NK-92 (cell line): Measurements from ENCODE around the gene NRF1.

ENCODE experiments used
- DNase-seq: peaks from one replicate; lab custom pipeline; 2025; ENCODE audit not compliant: unreplicated experiment; lab: John Stamatoyannopoulos, UW

The NRF1 gene

DNA sequence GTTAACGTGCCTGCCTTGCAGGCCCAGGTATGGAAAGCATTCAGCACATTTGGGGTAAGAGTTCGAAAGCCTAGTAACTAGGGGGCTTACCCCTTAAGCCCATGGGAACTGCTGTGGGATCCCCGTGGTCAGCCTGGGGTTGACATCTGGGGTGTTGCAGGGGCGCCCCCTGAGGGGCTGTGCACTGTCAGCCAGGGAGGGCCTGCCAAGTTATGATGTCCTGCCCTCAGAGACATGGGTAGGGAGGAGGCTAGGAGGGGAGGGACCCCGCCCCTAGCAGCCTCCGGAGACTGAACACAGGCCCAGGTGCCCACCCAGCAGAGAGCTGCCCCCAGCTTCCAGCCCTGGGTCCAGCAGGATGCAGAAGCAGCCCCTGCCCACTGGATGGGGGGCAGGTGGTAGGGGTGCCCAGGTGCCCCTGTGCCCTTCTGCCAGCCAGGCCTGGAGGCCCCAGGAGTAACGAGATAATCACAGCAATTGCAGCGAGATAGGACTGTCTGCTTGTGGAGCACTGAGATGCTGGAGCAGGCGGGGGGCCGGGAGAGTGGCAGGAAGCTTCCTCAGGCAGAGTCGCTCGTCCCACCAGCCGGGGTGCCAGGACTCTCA lies 187.9 kb downstream of the NRF1 start:
- no peak for DNase-seq

- DNase-seq: no peak
These were observed 189.4 kb downstream of the NRF1 start for GRCh38 chr7:129800901-129801300.

DNA sequence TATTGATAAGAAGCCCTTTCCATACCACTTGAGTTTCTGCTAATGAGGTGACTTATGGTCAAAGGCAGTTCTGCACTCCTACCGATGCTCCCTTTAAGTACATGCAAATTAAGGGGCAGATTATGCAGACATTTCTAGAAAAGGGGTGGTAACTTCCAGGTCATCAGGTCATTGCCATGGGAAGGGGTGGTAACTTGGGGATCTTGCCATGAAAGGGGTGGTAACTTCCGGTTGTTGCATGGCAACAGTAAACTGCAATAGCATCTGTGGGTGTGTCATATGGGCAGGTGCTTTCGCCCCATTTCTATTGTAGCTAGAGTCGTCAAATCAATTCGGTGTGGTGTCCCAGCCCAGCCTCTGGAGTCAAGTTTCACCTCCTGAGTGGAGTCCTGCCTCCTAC lies 190.4 kb downstream of the NRF1 start:
- DNase-seq: no peak

DNA sequence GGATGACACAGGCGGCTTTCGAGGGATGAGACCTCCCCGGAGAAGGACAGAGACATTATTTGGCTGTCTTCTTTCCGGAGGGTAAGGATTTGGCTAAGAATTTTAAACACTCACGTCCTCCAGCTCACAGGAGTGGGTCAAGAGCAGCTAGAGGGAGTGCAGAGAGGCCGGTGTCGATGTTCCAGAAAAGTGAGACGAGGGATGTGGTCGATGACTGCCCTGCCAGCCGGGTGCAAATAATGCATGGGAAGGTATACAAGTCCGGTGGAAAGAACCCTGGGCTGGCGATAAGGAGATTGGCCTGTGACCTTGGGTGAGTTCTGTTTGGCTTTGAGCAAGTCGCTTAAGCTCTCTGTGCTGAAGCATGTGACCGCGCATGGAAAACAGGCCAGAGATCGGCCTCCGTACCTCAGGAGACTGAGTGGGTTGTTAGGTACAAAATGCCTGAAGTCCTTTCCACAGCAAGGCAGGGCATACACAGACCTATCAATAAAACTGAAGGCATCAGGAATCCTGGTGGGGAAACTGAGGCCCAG lies 192.1 kb downstream of the NRF1 start:
- no peak for DNase-seq

DNA sequence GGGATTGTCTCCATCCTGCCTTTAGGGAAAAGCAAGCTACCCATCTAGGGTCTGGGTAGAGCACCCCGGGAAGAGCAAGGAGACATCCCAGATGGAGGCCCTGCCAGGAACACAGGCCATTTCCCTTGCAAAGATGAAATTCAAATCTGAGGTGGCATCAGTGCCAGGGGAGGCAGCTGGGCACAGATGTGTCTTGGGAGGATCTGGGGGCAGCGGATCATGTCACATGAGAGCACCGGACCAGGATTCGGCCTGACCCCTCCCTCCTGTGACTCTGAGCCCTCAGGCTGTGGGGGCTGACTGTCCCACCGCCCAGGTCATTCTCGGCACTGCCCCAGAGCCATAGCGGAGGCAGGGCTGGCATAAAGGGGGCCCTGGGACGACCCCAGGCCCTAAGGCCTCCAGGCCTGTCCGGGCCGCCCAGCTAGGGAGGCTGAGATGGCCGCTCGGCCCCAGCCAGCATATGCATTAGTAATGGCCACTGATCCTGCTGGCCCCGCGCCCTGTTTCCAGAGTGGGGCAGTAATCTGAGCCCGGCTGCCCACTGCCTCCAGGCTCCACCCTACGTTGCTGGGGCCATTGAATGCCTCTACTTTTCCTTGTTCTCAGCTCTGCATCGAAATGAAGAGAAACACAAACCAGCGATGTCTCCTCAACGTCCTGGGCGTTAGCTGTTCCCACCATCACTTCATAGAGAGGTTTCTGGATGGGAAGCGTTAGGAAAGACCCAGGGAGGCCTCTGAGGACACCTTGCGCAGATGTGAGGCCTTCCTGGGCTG lies 192.8 kb downstream of the NRF1 start:
- DNase-seq: no peak

DNA sequence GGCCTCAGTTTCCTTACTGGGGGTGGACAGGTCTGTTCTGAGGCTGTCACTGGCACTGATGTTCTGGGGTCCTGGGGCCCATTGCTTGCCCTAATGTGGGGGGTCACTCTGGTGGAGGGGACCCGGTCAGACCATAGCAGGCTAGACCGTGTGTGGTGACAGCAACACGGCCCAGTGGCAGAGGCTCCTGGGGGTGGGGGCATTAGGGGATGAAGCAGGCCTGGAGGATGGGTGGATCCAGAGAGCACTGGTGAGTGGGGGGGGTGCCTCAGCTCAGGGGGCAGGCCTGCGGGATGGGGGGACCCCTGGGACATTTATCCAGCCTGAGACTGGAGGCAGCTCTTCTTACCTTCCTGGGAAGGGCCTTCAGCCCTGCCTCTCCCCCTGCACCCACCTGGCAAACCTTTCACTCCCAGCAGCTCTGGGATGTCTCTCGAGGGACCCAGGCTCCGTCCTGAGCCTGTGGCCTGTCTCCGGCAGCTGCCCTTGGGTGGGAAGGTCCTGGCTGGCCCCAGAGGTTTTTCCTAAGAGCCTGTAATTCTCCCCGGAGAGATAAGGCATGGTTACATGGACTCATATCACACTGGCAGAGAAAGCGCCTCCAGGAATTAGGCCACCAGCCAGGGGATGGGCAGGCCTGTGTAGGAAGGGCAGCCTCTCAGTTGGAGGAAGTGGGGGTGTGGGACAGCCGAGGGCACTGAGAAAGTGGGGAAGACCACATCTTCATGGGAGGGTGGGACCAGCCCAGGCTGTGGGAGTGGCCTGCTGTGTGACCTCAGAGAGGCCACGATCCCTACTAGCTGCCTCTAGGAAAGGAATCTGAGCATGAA lies 193.6 kb downstream of the NRF1 start:
- DNase-seq: no peak
